Endothelial cell of umbilical vein (primary cell): ENCODE measurements around the gene ZNF688.

ENCODE experiments used
- CTCF ChIP-seq, 2 donors: IDR thresholded peaks; 1 replicate in 1 of 2; 2 replicates in 1 of 2; pipeline ENCODE4 v1.5.1; 2011; ENCODE audit warnings: low read length in 2 of 2, mild to moderate bottlenecking in 2 of 2, moderate library complexity in 2 of 2, control low read depth in 1 of 2, inconsistent platforms in 1 of 2, low read depth in 1 of 2; ENCODE audit not compliant: insufficient read depth in 1 of 2; ENCODE audit errors: extremely low read depth in 1 of 2
- EZH2 ChIP-seq: IDR thresholded peaks from 2 replicates; pipeline ENCODE4 v1.6.1; 2012; ENCODE audit warnings: borderline replicate concordance, low read depth, mild to moderate bottlenecking, moderate library complexity, low read length, inconsistent platforms; ENCODE audit not compliant: severe bottlenecking
- FOS ChIP-seq: IDR thresholded peaks from 2 replicates; pipeline ENCODE4 v1.6.1; 2011; ENCODE audit warnings: mild to moderate bottlenecking, low read length, moderate library complexity, borderline replicate concordance; ENCODE audit not compliant: insufficient read depth
- GATA2 ChIP-seq: IDR thresholded peaks from 2 replicates; pipeline ENCODE4 v1.7.0; 2011; ENCODE audit warnings: low read depth, mild to moderate bottlenecking, moderate library complexity, mixed read lengths, low read length; ENCODE audit not compliant: insufficient read length, insufficient read depth
- JUN ChIP-seq: IDR thresholded peaks from 2 replicates; pipeline ENCODE4 v1.6.1; 2011; ENCODE audit warnings: borderline replicate concordance, low read depth; ENCODE audit not compliant: insufficient read length, insufficient read depth
- POLR2A ChIP-seq: IDR thresholded peaks from 2 replicates; pipeline ENCODE4 v1.6.1; 2012; ENCODE audit warnings: low read depth, mild to moderate bottlenecking, control low read depth, low read length
- POLR2AphosphoS5 ChIP-seq: IDR thresholded peaks from 2 replicates; pipeline ENCODE4 v1.6.1; 2012; ENCODE audit warnings: low read depth, mild to moderate bottlenecking, control low read depth, low read length, moderate library complexity; ENCODE audit not compliant: insufficient read depth
- TF ChIP-seq, protein P1 (sequence below): IDR thresholded peaks from 2 replicates; pipeline ENCODE4 v1.6.1; 2011; ENCODE audit not compliant: insufficient read depth, insufficient read length

DNA sequence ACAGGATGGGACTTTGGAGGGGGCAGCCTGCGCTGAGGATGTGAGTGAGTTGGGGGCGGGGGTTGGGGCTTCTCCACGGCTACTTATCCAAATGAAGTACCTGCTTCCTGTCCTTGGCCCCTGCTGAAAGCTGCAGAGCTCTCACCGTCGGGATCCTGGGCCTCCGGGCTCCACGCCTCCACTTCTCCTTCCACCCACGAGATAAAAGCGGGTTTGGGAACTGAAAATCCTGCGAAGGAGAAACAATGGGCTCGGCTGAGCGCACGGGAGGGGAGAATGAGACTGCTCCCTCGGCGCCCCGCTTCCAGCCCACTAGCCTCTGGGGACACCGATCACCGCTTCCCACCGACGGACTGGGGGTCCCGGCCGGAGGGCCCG is 13.5 kb upstream of the ZNF688 start:
- TF ChIP-seq POLR2A = no peak
- TF ChIP-seq POLR2AphosphoS5 = no peak
- no peak for TF ChIP-seq EZH2
- TF ChIP-seq, protein P1, sequence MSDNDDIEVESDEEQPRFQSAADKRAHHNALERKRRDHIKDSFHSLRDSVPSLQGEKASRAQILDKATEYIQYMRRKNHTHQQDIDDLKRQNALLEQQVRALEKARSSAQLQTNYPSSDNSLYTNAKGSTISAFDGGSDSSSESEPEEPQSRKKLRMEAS = no peak
- TF ChIP-seq CTCF (IDR thresholded peaks at IDR 0.05; ENCODE audit: extremely low read depth in 1 of 2, insufficient read depth in 1 of 2, low read depth in 1 of 2, low read length in 2 of 2) = no peak
- TF ChIP-seq JUN = no peak
- TF ChIP-seq FOS = no peak
- TF ChIP-seq GATA2 = no peak
